ENCODE results near the gene PRKG1. TPM values are rescaled to one million over a fixed set of nuclear protein-coding genes. Genes with fewer than 3 reads are reported as not detected.

PRKG1 gene
- total RNA-seq, 4 donors from 2014 or later, result 1.2 to 6.5 (median 2.7) TPM

- Histone ChIP-seq H3K27me3 (no peaks in the 10 kb centered on the region), H3K4me1 (no peaks in the 10 kb centered on the region), H3K9me3 (no peaks in the 10 kb centered on the region), H3K4me3 (no peak overlapping the region), H3K27ac (no peak overlapping the region), H3K36me3 (no peaks in the 10 kb centered on the region)
- no peak for DNase-seq (ENCODE audit: low spot score in 2 of 2)
- TF ChIP-seq EP300 (IDR thresholded peaks at IDR 0.05) (no peak), POLR2A (IDR thresholded peaks at IDR 0.05) (no peak), CTCF (IDR thresholded peaks at IDR 0.05) (no peak), POLR2AphosphoS5 (IDR thresholded peaks at IDR 0.05) (no peak)
Observed at GRCh38 chr10:51763746-51764145, 689.5 kb downstream of the PRKG1 start.

- Histone ChIP-seq H3K36me3 (no peaks in the 10 kb centered on the region), H3K4me1 (no peaks in the 10 kb centered on the region), H3K27ac (no peak overlapping the region), H3K4me3 (no peak overlapping the region), H3K9me3 (no peaks in the 10 kb centered on the region), H3K27me3 (no peaks in the 10 kb centered on the region)
- DNase-seq (ENCODE audit: low spot score in 2 of 2), result no peak
- 86% methylated on average over 1 of the region's 1 CpG for WGBS
- TF ChIP-seq POLR2AphosphoS5 (IDR thresholded peaks at IDR 0.05) (no peak), POLR2A (IDR thresholded peaks at IDR 0.05) (no peak), EP300 (IDR thresholded peaks at IDR 0.05) (no peak), CTCF (IDR thresholded peaks at IDR 0.05) (no peak)
Observed at GRCh38 chr10:51765284-51765971, 691.1 kb downstream of the PRKG1 start.

- no peak for TF ChIP-seq POLR2A (IDR thresholded peaks at IDR 0.05)
- no peak for TF ChIP-seq CTCF (IDR thresholded peaks at IDR 0.05)
- no peak for TF ChIP-seq EP300 (IDR thresholded peaks at IDR 0.05)
- no peak for TF ChIP-seq POLR2AphosphoS5 (IDR thresholded peaks at IDR 0.05)
- Histone ChIP-seq H3K4me3 (no peak overlapping the region), H3K9me3 (no peaks in the 10 kb centered on the region), H3K27ac (no peak overlapping the region), H3K36me3 (no peaks in the 10 kb centered on the region), H3K4me1 (no peaks in the 10 kb centered on the region), H3K27me3 (no peaks in the 10 kb centered on the region)
- no peak for DNase-seq (ENCODE audit: low spot score in 2 of 2)
- WGBS, result 97% methylated on average over 3 of the region's 3 CpGs
Observed at GRCh38 chr10:51766423-51767102, 692.3 kb downstream of the PRKG1 start.

GRCh38 chr10:51767103-51767763 lies 692.9 kb downstream of the PRKG1 start:
- DNase-seq (ENCODE audit: low spot score in 2 of 2), result no peak
- Histone ChIP-seq H3K4me1 (no peaks in the 10 kb centered on the region), H3K4me3 (no peak overlapping the region), H3K27me3 (no peaks in the 10 kb centered on the region), H3K9me3 (no peaks in the 10 kb centered on the region), H3K36me3 (no peaks in the 10 kb centered on the region), H3K27ac (no peak overlapping the region)
- 94% methylated on average over 3 of the region's 3 CpGs for WGBS
- no peak for TF ChIP-seq POLR2A (IDR thresholded peaks at IDR 0.05)
- TF ChIP-seq CTCF (IDR thresholded peaks at IDR 0.05), result no peak
- no peak for TF ChIP-seq EP300 (IDR thresholded peaks at IDR 0.05)
- TF ChIP-seq POLR2AphosphoS5 (IDR thresholded peaks at IDR 0.05), result no peak

GRCh38 chr10:51768886-51769465 lies 694.7 kb downstream of the PRKG1 start:
- no peaks in the 10 kb centered on the region for H3K27me3 ChIP-seq
- 86% methylated on average over 4 of the region's 4 CpGs for WGBS
- H3K27ac ChIP-seq, result no peak overlapping the region
- no peak overlapping the region for H3K4me3 ChIP-seq
- DNase-seq (ENCODE audit: low spot score in 2 of 2), result no peak
- no peaks in the 10 kb centered on the region for H3K36me3 ChIP-seq
- TF ChIP-seq POLR2A (IDR thresholded peaks at IDR 0.05), result no peak
- TF ChIP-seq EP300 (IDR thresholded peaks at IDR 0.05), result no peak
- TF ChIP-seq CTCF (IDR thresholded peaks at IDR 0.05), result no peak
- TF ChIP-seq POLR2AphosphoS5 (IDR thresholded peaks at IDR 0.05), result no peak
- H3K4me1 ChIP-seq, result no peaks in the 10 kb centered on the region
- no peaks in the 10 kb centered on the region for H3K9me3 ChIP-seq
